NCI-H2171 treated with DMSO at 0.1 percent for 48 hours (cell line): ENCODE data around the gene HPCAL1.

Experiments used
- DNase-seq: peaks from one replicate; lab custom pipeline; 2025; lab: John Stamatoyannopoulos, UW

The HPCAL1 gene

DNA sequence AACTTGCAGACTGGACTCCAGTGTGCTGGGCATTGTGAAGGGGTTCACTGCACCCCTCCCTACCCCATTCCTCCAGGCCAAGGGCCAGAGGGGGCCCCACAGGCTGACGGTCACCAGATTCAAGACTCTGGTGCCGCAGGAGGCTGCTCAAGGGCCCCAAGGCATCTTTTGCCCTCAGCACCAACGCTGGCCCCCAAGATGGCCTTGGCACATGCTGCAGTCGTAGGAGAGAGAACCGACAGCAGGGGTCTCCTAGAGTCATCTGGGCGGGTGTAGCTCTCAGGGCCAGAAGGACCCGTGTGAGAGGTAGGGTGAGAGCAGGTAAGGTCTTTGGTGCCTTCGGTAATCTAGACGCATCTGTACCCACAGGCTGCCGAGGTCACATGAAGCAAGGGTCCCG lies 164.1 kb downstream of the HPCAL1 start:
- no peak for DNase-seq

- DNase-seq, result no peak
These were observed 164.7 kb downstream of the HPCAL1 start for GRCh38 chr2:10467401-10467800.

- no peak for DNase-seq
These were observed 166.6 kb downstream of the HPCAL1 start for GRCh38 chr2:10469301-10469700.

GRCh38 chr2:10469955-10470608 lies 167.4 kb downstream of the HPCAL1 start:
- DNase-seq, result peak; percentile 37

GRCh38 chr2:10471046-10471571 lies 168.4 kb downstream of the HPCAL1 start:
- no peak for DNase-seq

DNA sequence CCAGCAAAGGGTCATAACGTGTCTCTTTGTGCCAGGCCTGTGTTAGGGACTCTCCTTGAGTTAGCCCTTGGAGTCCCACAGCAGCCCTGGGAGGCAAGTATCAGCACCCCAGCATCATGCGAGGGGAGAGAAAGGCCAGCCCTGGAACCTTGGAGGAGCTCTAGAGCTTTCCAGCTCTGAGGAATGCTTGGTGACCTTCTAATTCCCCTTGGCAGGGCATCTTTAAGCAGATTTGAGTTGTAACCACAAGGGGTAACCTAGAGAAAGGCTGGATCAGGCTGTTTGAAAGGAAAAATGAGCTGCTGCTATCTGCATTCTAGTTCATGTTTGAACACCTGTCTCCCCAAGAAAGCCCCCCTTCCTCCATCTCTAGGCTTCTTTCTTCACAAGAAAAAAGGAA lies 169.3 kb downstream of the HPCAL1 start:
- peak; percentile 66 for DNase-seq

- DNase-seq, result no peak
These were observed 170.5 kb downstream of the HPCAL1 start for GRCh38 chr2:10473121-10473756.

- no peak for DNase-seq
These were observed 172.6 kb downstream of the HPCAL1 start for GRCh38 chr2:10475221-10475722.

- no peak for DNase-seq
These were observed 173.3 kb downstream of the HPCAL1 start for GRCh38 chr2:10475811-10476660.

DNA sequence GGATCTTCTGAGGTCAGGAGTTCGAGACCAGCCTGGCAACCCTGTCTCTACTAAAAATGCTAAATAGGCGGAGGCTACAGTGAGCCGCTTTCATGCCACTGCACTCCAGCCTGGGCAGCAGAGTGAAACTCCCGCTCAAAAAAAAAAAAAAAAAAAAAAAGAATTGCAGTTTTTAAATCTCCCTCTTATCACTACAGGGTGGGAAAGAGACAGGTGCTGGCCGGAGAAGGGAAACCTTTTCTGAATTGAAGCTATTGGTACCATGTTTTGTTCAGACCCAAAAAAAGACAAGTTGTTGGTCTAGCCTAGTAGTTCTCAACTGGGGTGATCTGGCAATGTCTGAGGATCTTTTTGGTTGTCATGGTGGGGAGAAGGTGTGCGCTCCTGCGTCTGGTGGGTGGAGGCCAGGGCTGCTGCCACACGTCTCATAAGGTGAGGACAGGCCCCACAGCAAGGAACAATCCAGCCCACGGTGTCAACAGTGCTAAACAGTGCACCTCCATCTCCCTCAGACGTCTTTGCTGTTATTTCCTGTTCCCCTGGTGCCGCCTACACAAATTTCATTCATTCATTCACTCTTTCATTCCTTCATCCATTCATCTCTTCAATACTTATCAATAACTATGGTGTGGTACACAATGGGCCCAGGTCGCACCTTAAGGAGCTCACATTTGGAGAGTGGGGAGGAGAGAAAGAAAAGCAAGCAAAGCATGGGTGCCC lies 174.2 kb downstream of the HPCAL1 start:
- no peak for DNase-seq
